ENCODE results near the gene TOR1AIP1.
A peak's percentile ranks its signal among the peaks of the same experiment; 100 is the strongest.

Gene TOR1AIP1

DNA sequence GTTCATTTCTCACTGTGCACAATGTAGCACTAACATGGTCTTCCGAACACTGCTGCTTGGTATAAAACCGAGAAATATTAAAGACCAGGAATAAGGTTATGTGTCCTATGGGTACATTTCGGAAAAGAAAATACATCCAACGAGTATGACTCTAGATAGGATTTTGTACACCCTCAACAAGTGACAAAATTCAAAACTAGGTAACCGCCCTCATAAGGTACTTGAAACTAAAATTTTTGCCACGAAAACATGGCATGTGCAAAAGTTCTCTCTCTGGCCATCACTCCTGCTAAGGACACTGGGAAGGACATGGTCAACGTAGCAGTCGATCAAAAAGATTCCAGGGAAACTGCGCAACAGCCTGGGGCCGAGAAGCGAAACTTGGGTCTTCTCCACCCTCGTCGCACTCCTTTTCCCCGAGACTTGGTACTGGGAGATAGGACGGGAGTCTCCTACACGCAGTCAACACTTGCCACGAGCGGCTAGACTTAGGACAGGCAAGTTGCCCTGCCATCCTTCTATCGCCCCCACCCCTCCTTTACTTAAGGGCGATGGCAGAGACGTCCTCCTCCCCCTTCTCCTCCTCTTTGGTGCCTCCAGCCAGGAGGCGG, 338 bp upstream of the TOR1AIP1 start:
- DNase-seq (ENCODE audit: low spot score) = peak; percentile 17

DNA sequence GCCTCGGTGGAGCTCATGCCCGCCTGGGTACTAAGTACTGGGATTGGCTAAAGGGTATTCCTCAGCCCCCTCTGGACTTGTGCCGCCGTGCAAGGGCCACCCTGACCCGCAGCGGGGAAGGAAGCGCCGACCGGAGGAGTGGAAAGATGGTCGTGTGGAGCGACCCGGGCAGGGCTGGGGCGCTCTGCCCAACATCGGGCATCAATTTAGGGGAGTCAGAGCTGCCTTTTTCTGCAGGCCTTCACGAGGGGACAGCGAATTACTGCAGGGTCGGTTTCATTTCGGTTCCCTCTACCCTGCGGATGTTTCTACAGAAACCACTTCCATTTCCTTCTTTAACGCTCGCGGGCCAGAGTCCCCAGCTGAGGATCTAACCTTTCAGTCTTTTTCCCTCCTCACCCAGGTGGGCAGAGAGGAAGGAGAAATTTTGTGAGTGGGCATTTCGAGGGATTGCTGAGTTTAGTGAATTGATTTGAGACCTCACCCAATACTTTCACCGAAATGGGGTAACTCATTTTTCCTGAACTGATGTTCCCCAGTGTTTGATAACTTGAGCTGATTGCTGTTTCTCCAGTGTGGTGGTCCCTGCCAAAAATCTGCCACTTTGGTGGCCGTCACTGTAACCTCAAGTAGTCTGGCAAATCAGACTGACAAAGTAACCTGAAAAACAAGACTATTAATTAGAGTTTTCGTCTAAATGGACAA, 1.1 kb downstream of the TOR1AIP1 start:
- peak; percentile 33 for DNase-seq (ENCODE audit: low spot score)

DNA sequence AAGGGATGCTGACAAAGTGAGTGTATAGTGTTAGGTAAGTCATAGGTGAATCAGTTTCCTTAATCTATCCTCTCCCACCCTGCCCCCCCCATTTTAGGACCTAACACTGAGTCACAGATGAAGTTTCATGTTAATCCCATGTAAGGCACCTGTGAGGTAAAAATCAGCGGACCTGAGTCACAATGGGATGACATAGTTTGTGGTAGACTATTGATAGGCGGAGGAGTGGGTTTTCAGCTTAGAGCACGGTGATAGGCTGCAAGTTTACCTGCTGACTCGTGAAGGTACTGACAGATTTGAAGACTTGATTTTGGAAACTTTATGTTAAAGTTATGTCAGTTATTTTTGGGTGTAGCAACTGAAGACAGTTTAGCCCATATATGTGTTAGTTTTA, 1.7 kb downstream of the TOR1AIP1 start:
- no peak for DNase-seq (ENCODE audit: low spot score)

DNA sequence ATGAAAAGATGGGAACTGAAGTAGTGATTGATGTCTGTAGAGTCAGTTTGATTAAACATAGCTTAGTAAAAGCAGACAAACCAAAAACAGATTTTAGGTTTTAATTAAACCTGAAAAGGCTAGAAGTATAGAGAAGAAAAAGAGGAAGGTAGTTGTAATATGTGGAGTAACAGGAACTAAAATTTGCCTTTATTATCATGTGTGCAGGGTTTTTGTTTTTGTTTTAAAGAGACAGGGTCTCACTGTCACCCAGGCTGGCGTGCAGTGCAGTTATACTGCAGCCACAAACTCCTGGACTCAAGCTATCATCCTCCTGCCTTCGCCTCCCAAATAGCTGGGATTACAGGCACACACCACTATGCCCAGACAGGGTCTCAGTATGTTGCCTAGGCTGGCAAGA, 6.0 kb downstream of the TOR1AIP1 start:
- DNase-seq (ENCODE audit: low spot score) = no peak

DNA sequence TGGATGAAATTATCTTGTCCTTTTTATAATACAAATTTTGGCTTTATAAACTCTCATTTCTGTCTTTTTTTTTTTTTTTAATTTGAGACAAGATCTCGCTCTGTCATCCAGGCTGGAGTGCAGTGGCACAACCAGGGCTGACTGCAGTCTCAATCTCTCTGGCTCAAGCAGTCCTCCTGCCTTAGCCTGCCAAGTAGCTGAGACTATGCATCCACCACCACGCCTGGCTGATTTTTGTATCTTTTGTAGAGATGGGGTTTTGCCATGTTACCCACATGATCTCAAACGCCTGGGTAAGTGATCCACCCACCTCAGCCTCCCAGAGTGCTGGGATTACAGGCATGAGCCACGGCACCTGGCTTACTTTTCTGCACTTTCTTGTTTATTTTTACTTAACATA, 7.5 kb downstream of the TOR1AIP1 start:
- DNase-seq (ENCODE audit: low spot score) = no peak

DNA sequence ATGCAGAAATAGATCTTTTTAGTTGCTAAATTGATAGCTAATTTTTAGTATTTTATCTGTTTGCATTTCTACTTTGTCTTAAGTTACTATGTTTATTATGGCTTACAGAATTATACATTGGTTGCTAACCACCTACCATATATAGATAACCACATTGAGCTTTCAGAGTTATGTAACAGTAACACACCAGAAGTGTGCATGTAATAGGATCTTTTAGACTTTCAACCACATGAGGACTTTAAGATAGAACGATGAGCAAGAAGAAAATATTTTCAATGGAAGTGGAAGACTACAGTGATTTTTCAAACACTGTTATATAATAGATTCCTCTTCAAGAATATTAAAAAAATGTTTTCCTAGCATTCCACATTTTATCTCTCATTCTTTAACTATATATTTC, 28.8 kb downstream of the TOR1AIP1 start:
- no peak for DNase-seq (ENCODE audit: low spot score)

DNA sequence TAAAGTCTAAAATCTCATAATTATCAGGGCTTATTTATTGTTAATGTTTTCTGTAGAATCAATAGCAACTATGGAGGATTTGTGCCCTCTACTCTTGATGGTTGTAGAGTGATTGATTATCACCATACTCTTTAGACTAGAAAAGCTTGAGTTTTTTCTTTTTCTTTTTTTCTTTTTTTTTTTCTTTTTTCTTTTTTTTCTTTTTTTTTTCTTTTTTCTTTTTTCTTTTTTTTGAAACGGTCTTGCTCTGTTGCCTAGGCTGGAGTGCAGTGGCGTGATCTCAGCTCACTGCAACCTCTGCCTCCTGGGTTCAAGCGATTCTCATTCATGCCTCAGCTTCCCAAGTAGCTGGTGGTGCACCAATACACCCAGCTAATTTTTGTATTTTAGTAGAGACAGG, 29.7 kb downstream of the TOR1AIP1 start:
- DNase-seq (ENCODE audit: low spot score) = no peak

DNA sequence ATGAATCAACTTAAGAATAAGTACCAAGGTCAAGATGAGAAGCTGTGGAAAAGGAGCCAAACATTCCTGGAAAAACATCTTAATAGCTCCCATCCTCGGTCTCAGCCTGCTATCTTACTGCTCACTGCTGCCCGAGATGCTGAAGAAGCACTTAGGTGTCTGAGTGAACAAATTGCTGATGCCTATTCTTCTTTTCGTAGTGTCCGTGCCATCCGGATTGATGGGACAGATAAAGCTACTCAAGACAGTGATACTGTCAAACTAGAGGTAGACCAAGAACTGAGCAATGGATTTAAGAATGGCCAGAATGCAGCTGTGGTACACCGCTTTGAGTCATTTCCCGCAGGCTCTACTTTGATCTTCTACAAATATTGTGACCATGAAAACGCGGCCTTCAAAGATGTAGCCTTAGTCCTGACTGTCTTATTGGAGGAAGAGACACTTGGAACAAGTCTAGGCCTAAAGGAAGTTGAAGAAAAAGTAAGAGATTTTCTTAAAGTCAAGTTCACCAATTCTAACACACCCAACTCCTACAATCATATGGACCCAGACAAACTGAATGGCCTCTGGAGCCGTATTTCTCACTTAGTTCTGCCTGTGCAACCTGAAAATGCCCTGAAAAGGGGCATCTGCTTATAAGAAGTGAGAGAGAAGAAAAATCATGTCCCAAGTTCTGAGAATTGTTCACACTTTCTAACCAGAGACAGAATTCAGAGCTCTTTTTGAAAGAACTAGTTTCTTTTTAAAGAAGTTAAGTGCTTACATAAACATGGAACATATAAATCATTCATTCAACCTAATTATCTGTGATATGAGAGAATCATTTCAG, 35.7 kb downstream of the TOR1AIP1 start:
- DNase-seq (ENCODE audit: low spot score) = no peak

DNA sequence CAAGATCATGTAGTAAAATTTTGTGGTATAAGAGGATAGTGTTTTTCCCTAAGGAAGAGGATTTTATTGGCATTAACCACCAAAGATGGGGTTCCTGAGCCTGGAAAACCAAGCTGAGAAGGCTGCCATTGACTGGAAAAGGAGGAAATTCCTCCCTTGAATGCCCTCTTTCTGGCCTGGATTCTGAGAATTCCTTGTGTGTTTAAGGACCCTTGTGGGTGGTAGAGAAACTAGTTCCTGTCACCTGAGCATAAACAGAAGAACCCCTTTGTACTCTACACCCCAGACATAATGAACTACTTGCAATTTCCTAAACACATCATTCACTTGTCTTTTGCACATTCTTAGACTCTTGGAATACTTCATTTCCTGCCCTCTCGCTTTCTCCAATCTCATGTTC, 39.4 kb downstream of the TOR1AIP1 start:
- no peak for DNase-seq (ENCODE audit: low spot score)

DNA sequence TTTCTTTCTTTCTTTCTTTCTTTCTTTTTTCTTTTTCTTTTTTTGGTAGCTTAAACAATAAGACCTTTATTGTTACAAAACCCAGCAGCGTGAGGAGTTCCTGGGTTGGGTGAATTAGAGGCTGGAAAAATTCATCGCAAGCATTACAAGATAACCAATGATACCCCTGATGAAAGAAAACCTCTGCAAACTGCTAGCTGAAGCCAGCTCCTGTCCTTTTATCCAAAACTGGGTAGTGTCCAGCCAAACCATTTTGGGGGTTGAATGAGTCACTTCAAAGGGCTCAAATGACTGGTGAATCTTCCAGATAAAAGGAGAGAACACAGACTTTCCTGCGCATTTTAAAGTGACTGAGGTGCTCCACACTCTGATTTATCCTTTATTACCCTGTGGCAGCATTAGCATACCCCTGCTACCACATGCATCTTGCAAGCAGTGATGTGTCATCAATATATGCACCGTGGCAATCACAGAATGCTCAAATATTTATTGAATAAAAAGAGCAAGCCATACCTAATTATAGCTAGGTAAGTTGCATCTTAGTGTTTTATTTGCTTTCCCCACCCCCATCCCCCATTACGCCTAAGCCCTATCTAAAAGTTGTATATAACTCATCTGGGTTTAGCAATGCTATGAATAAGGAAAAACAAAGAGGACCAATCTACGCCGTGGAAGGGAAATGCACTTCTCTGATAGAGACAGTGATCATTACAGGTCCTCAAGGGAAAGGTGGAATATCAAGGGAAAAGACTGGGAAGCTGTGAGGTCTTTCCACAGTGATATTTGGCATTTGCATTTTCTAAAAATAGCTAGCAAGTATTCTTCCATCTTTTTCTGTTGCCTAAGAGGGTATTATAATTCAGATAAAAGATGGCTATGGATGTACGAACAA, 40.1 kb downstream of the TOR1AIP1 start:
- no peak for DNase-seq (ENCODE audit: low spot score)

DNA sequence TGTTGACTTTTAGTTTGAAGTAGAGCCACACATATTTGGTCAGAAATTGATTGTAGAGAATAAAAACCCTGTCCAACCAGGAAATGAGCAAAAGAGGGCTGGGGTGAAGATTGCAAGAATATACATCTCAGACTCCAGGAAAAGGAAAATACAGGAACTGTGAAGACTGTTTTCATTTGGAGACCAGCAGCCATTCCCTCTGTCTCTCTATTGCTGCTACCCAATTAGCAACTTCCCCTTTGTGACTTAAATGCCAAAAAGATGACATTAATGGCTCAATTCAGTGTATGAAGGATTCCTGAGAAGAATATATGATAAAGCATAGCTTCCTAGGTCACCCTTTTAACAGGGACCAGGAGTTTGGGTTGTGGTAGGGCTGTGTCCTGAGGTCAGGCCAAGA, 40.9 kb downstream of the TOR1AIP1 start:
- no peak for DNase-seq (ENCODE audit: low spot score)

DNA sequence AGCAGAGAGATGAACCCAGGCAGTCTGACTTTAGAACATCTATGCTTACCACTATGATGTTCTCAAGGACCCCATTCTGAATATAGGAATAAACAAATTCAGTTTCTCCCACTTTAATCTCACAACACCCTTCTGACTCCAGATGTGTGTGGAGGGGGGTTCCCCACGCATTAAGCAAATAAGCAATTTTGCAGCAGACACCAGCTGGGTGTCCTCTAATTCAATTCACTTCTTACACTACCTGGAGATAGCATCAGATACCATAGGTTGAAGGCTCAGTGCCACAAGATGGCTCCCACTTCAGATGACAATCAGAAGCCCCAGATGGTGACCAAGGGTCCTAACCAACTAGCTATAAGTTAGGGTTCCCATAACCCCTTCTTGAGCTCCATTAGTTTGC, 42.2 kb downstream of the TOR1AIP1 start:
- DNase-seq (ENCODE audit: low spot score) = no peak

DNA sequence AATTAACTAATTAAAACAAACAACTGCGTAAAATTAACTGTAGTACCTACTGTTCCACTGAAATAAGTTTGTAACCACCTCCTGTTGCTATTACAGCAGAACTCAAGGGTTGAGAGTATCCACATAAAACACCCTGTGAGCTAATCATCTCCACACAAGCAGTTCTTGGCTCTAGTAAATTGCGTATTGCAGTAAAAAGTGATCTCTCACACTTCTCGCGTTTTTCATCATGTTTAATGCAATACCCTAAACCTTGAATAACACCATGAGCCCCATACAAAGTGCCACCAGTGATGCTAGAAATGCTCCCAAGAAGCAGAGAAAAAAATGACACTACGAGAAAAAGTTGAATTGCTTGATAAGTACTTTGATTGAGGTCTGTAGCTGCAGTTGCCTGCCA, 43.2 kb downstream of the TOR1AIP1 start:
- DNase-seq (ENCODE audit: low spot score) = no peak

DNA sequence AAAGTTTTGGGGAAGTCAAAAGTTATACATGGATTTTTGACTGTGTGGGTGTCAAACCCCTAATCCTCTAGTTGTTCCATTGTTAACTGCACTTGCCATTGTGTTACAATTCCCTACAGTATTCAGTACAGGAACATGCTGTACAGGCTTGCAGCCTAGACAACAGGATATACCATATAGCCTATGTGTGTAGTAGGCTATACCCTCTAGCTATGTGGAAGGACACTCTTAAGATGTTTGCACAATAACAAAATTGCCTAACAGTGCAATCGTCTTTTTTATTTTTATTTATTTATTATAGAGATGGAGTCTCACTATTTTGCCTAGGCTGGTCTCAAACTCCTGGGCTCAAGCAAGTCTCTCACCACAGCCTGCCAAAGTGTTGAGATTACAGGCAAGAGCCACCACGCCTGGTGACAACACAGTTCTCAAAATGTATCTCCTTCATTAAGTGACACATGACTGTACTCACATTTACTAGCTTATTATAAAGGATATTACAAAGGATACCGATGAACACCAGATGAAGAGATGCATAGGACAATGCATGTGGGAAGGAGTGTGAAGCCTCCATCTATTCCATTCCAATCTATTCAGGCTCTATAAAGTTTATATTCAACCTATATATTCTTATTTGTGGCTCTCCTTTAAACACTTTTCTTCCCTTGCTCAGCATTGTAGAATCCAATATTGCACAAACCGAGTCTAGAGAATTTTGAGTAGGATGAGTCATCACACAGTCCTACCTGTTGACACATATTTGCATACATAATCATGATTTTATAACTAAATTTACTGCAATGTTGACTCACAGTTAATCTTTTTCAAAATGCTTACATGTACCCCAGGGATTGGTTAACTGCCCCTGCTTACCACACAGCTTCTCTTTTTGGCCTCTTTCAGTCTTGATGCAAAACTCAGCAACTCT, 44.1 kb downstream of the TOR1AIP1 start:
- DNase-seq (ENCODE audit: low spot score) = no peak

DNA sequence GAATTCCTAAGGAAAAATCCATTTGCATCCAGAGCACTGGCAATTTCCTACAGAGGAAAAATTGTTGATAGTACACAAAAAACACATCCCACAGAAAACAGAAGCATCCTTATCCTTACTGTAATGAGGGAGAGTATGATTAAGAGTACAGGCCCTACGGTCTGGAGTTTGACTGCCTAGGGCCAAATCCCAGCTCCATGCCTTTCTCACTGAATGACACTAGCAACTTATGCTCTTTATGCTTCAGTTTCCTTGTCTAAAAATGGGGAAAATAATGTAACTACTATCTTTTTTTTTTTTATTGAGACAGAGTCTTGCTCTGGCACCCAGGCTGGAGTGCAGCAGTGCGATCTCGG, 44.7 kb downstream of the TOR1AIP1 start:
- DNase-seq (ENCODE audit: low spot score) = no peak

DNA sequence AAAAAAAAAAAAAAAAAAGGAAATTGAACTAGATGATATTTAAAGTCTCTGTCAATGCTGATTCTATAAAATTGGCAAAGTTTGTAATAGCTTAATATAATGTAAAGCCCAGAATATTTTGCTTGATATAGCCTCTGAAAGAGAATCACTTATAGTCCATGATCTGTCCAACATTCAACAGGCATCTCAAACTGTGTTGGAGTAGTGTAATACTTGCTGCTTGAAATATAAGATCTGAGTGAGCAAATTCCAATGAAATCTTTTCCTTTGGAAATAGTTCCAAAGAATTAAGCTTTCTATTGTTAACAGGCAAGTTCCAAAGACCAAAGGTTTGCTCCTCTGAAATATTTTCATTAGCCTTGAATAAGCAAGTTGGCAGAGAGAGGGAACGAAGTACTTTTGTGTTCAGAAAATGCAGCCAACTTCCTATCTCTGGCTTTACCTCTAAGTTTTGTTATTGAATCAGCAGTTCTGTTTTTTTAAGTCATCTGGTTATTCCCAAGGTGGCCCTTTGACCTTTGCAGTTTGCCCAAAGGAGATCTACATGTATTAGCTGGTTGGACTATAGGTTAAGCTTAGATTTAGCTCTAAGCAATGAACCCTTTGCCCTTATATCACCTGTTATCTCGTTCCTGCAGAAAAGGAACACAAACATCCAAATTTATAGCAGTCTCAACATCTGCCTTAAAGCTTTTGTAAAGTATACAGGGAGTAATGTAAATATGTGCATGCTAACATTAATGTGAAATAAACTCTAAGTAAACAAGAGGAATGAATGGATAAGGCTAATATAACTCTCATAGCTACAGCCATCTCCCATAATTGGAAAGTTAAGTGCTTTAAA, 48.1 kb downstream of the TOR1AIP1 start:
- DNase-seq (ENCODE audit: low spot score) = peak; percentile 12

DNA sequence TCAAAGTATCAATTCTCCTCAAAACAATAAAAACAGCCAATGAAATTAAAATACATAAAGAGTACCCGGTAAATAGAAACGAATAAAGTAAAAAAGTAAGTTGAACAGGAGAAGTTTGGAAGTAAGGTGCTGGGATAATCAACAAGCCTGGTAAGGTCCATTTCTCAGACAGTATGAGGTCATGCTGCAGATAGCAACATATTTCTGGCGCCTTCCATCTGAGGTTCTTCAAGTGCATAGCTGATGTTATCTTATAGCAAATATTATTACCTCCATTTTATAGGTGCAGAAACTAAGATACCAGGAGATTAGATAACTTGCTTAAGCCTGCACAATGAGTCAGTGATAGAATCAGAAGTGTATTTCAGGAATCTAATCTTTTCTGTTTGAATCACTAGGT, 48.8 kb downstream of the TOR1AIP1 start:
- peak; percentile 11 for DNase-seq (ENCODE audit: low spot score)

DNA sequence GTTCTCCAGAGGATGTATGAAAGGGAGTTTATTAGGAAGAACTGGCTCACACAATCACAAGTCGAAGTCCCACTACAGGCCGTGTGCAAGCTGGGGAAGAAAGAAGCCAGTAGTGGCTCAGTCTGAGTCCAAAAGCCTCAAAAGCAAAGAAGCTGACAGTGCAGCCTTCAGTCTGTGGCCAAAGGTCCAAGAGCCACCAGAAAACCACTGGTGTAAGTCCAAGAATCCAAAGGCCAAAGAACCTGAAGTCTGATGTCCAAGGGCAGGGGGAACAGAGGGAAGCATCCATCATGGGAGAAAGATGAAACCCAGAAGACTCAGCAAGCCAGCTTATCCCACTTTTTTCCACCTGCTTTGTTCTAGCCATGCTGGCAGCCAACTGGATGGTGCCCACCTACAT, 51.1 kb downstream of the TOR1AIP1 start:
- no peak for DNase-seq (ENCODE audit: low spot score)

DNA sequence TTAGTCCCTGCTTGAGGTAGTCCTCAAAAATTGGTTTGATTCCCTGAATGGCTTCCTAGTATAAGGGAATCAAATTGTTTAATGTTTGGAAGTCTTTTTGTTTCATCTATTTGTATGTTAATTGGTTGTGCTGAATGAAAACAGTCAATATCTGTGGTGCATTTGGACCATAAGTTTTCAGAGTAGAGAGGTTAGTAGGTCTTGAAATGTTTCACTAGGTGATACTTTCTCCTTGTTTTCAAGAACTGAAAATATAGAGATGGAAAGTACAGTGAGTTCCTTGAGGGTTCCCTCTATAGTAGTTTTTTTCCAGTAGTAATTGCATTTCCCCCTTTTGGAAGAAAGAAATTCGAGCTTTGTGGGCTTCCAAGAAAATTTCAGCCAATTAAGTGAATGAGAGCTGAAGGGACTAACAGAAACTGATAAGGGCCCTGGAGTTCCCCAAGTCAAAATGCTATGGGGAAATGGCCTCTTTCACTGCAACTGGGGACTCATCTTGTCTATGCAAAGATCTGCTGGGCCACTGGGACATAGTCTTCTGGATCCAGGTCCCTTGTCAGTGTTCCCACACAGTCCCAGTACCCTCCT, 53.9 kb downstream of the TOR1AIP1 start:
- DNase-seq (ENCODE audit: low spot score) = no peak

Measured in HuH-7 (cell line).